BE2C (cell line): Measurements from ENCODE around the gene COL18A1.
"Not testable (repeated sequence)": the region's sequence is repeated elsewhere in the genome, so short reads cannot be mapped to it uniquely, and the experiment has no call there.

ENCODE experiments used
- DNase-seq: peaks from one replicate; pipeline ENCODE4 v3.0.0-alpha.2; 2020
- H3K27me3 ChIP-seq: fragments of 250-450 bp; sonication (Bioruptor Pico); 2 replicates; pipeline ENCODE4 v1.5.1; 2020; ENCODE audit warnings: mild to moderate bottlenecking
- H3K36me3 ChIP-seq: fragments of 250-450 bp; sonication (Bioruptor Pico); 2 replicates; pipeline ENCODE4 v1.5.1; 2020; ENCODE audit warnings: mild to moderate bottlenecking
- H3K4me1 ChIP-seq: fragments of 250-450 bp; sonication (Bioruptor Pico); 2 replicates; pipeline ENCODE4 v1.5.1; 2020
- H3K4me3 ChIP-seq: 2 replicates; pipeline ENCODE4 v1.5.1; 2011; ENCODE audit warnings: low read depth, low read length
- H3K9me3 ChIP-seq: fragments of 250-450 bp; sonication (Bioruptor Pico); 2 replicates; pipeline ENCODE4 v1.5.1; 2020
- TF ChIP-seq, protein P1 (sequence below): IDR thresholded peaks from 2 replicates; pipeline ENCODE4 v1.5.1; 2012; ENCODE audit warnings: mild to moderate bottlenecking, low read depth, low read length

COL18A1 gene

DNA sequence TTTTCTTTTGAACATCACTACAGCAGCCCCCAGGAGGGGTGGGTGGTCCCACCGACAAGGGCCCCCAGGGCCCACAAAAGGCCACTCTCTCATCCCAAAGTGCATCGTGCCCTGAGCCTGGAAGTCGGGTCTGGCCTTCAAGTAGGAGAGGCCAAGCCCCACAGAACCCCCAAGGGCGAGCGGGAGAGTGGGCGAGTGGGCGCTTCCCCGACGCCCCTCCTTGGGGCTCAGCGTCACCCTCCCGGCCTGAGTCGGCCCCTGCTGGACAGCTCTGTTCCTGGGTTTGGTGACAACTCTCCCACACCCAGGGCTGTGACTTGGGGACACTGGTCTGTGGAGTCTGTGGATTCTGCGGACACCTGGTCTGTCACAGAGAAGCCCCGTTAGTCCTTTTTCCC lies 42.2 kb upstream of the COL18A1 start:
- TF ChIP-seq, protein P1, sequence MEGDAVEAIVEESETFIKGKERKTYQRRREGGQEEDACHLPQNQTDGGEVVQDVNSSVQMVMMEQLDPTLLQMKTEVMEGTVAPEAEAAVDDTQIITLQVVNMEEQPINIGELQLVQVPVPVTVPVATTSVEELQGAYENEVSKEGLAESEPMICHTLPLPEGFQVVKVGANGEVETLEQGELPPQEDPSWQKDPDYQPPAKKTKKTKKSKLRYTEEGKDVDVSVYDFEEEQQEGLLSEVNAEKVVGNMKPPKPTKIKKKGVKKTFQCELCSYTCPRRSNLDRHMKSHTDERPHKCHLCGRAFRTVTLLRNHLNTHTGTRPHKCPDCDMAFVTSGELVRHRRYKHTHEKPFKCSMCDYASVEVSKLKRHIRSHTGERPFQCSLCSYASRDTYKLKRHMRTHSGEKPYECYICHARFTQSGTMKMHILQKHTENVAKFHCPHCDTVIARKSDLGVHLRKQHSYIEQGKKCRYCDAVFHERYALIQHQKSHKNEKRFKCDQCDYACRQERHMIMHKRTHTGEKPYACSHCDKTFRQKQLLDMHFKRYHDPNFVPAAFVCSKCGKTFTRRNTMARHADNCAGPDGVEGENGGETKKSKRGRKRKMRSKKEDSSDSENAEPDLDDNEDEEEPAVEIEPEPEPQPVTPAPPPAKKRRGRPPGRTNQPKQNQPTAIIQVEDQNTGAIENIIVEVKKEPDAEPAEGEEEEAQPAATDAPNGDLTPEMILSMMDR: no peak
- H3K4me1 ChIP-seq: peaks cover 15% of the 10 kb centered on the region
- no peaks in the 10 kb centered on the region for H3K36me3 ChIP-seq

GRCh38 chr21:45363272-45363671 lies 41.7 kb upstream of the COL18A1 start:
- H3K4me1 ChIP-seq: peaks cover 15% of the 10 kb centered on the region

More for the DNA sequence above, 42.2 kb upstream of the COL18A1 start:
- Histone ChIP-seq H3K4me3 (no peak overlapping the region), H3K9me3 (no peaks in the 10 kb centered on the region), H3K27me3 (no peaks in the 10 kb centered on the region)
- no peak for DNase-seq

GRCh38 chr21:45363921-45364467 lies 41.0 kb upstream of the COL18A1 start:
- TF ChIP-seq, protein P1: no peak
- no peak for DNase-seq
- Histone ChIP-seq H3K27me3 (no peaks in the 10 kb centered on the region), H3K36me3 (no peaks in the 10 kb centered on the region), H3K4me3 (no peak overlapping the region), H3K9me3 (no peaks in the 10 kb centered on the region), H3K4me1 (peaks cover 15% of the 10 kb centered on the region)

More at GRCh38 chr21:45363272-45363671, 41.7 kb upstream of the COL18A1 start:
- H3K4me3 ChIP-seq, H3K27me3 ChIP-seq, H3K9me3 ChIP-seq, DNase-seq, H3K36me3 ChIP-seq: not testable (repeated sequence)

DNA sequence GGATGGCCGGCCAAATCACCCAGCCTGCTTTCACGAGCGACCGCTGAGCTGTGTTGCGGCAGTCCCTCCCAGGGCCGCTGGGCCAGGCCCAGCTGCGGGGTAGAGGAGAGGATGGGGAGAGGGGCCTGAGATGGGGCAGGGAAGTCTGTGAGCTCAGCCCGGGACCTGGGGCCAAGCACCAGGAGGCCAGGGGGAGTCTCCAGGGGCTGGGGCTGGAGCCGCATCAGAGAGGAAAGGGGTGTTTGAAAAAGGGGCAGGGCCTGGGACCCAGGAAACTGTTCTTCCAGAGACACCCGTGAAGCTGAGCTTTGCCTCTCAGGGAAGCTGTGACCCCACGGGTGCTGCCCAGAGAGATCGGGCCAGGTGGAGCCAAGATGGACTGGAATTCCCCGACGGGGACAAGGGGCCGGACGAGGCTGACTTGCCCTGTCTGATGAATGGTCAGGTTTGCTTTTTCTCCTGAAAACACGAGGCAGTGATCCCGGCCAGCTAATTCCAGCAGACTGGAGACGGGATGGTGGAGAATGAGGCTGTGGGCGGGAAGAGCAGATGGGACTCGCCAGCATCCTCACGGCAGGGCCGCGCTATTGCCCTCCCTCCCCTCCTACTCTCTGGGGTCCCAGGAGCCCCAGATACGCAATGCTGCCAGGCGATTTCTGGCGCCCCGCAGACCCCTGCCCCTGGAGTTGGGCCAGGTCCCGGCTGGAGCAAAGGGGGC lies 40.3 kb upstream of the COL18A1 start:
- Histone ChIP-seq H3K9me3 (no peaks in the 10 kb centered on the region), H3K4me1 (peaks cover 15% of the 10 kb centered on the region), H3K36me3 (no peaks in the 10 kb centered on the region), H3K27me3 (no peaks in the 10 kb centered on the region), H3K4me3 (no peak overlapping the region)
- no peak for DNase-seq
- TF ChIP-seq, protein P1: no peak

DNA sequence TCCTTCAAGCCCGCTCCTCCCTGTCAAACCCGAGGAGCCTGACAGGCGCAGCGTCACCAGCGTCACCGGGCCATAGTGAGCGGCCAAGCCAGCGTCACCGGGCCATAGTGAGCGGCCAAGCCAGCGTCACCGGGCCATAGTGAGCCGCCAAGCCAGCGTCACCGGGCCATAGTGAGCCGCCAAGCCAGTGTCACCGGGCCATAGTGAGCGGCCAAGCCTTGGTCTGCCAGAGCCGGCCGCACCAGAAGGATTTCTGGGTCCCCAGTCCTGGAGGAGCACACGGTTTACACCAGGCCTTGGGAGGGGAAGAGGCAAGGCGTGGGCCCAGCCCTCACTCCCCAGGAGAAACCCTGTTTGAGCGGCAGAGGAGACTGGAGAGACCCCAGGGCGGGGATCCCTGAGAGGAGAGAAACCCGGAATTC lies 39.8 kb upstream of the COL18A1 start:
- Histone ChIP-seq H3K4me3 (no peak overlapping the region), H3K4me1 (peaks cover 15% of the 10 kb centered on the region), H3K27me3 (no peaks in the 10 kb centered on the region), H3K9me3 (no peaks in the 10 kb centered on the region), H3K36me3 (no peaks in the 10 kb centered on the region)
- TF ChIP-seq, protein P1: no peak
- no peak for DNase-seq

GRCh38 chr21:45365608-45366241 lies 39.2 kb upstream of the COL18A1 start:
- no peaks in the 10 kb centered on the region for H3K9me3 ChIP-seq
- H3K4me3 ChIP-seq: no peak overlapping the region
- H3K27me3 ChIP-seq: no peaks in the 10 kb centered on the region
- H3K36me3 ChIP-seq: no peaks in the 10 kb centered on the region
- TF ChIP-seq, protein P1: no peak
- H3K4me1 ChIP-seq: peaks cover 15% of the 10 kb centered on the region
- no peak for DNase-seq
